ENCODE results near the gene NAV3.
A peak's percentile ranks its signal among the peaks of the same experiment; 100 is the strongest.

Gene NAV3

DNA sequence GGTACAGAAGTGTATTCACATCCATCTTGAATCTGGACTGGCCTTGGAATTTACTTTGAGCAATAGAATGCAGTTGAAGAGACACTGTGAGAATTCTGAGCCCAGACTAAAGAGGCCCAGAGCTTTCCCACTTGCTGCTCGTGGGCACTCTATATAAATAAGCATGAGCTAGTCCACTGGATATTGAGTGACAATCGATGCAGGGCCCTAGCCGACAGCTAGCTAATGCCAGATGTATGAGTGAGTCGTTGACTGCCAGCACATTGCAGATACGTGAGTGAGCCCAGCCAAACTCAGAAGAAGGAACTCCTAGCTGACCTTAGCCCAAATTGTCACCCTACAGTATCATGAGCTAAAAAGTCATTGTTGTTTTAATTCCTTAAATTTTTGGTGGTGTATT, 24.9 kb downstream of the NAV3 start:
- no peak for DNase-seq
- Histone ChIP-seq H4K8ac (ENCODE audit: low read length) (peak overlapping the region; percentile 88), H2AK5ac (ENCODE audit: low read length, severe bottlenecking) (no peak overlapping the region), H3K14ac (ENCODE audit: low read length in 2 of 2) (no peak overlapping the region), H2BK12ac (ENCODE audit: low read length in 2 of 2) (no peak overlapping the region), H3K23ac (ENCODE audit: low read length in 2 of 2) (no peak overlapping the region), H3K27ac (ENCODE audit: low read length, poor library complexity, severe bottlenecking) (no peak overlapping the region), H2BK5ac (ENCODE audit: low read depth, low read length, poor library complexity, severe bottlenecking) (no peak overlapping the region), H2BK15ac (ENCODE audit: low read depth, poor library complexity, severe bottlenecking) (no peak overlapping the region), H3K9ac (ENCODE audit: low read length) (no peak overlapping the region), H3K9me3 (ENCODE audit: control insufficient read depth, low read length) (no peaks in the 10 kb centered on the region), H3K18ac (ENCODE audit: low read depth in 1 of 2, low read length in 2 of 2) (no peak overlapping the region), H3K4me1 (ENCODE audit: control insufficient read depth, insufficient read depth, low read depth, low read length) (peaks cover 3% of the 10 kb centered on the region), H3K4ac (ENCODE audit: low read depth in 1 of 2, low read length in 2 of 2) (peak overlapping the region; percentile 30 to 75), H2AFZ (ENCODE audit: low read depth, low read length) (no peak overlapping the region), H3K4me2 (ENCODE audit: low read length, poor library complexity, severe bottlenecking) (no peak overlapping the region), H3K79me1 (replicated peaks; ENCODE audit: low read length, poor library complexity, severe bottlenecking) (no peaks in the 10 kb centered on the region), H3K4me3 (ENCODE audit: insufficient read depth in 1 of 2, low read depth in 1 of 2, low read length in 2 of 2) (peak overlapping the region in 1 of 2 experiments; percentile 21), H3K36me3 (ENCODE audit: control insufficient read depth in 1 of 2, insufficient read depth in 2 of 2, low read depth in 1 of 2, low read length in 2 of 2) (no peaks in the 10 kb centered on the region), H2BK120ac (ENCODE audit: low read depth, low read length) (no peak overlapping the region), H3K27me3 (ENCODE audit: control insufficient read depth in 1 of 2, insufficient read depth in 1 of 2, low read length in 2 of 2) (no peaks in the 10 kb centered on the region), H4K91ac (ENCODE audit: low read length) (no peak overlapping the region)
- 27% methylated on average over 4 of the region's 5 CpGs for WGBS

GRCh38 chr12:77861317-77861716, 30.6 kb downstream of the NAV3 start:
- H3K27me3 ChIP-seq (ENCODE audit: control insufficient read depth in 1 of 2, insufficient read depth in 1 of 2, low read length in 2 of 2), result no peaks in the 10 kb centered on the region
- no peaks in the 10 kb centered on the region for H3K36me3 ChIP-seq (ENCODE audit: control insufficient read depth in 1 of 2, insufficient read depth in 2 of 2, low read depth in 1 of 2, low read length in 2 of 2)
- H3K18ac ChIP-seq (ENCODE audit: low read depth in 1 of 2, low read length in 2 of 2), result no peak overlapping the region
- no peak overlapping the region for H2AK5ac ChIP-seq (ENCODE audit: low read length, severe bottlenecking)
- no peak overlapping the region for H2BK12ac ChIP-seq (ENCODE audit: low read length in 2 of 2)
- H3K27ac ChIP-seq (ENCODE audit: low read length, poor library complexity, severe bottlenecking), result no peak overlapping the region
- H3K4me3 ChIP-seq (ENCODE audit: insufficient read depth in 1 of 2, low read depth in 1 of 2, low read length in 2 of 2), result no peak overlapping the region
- H3K4ac ChIP-seq (ENCODE audit: low read depth in 1 of 2, low read length in 2 of 2), result no peak overlapping the region
- H2BK15ac ChIP-seq (ENCODE audit: low read depth, poor library complexity, severe bottlenecking), result no peak overlapping the region
- no peak overlapping the region for H3K23ac ChIP-seq (ENCODE audit: low read length in 2 of 2)
- no peak overlapping the region for H3K14ac ChIP-seq (ENCODE audit: low read length in 2 of 2)
- H2BK120ac ChIP-seq (ENCODE audit: low read depth, low read length), result no peak overlapping the region
- no peaks in the 10 kb centered on the region for H3K79me1 ChIP-seq (replicated peaks; ENCODE audit: low read length, poor library complexity, severe bottlenecking)
- no peak for DNase-seq
- H3K9ac ChIP-seq (ENCODE audit: low read length), result no peak overlapping the region
- H3K4me1 ChIP-seq (ENCODE audit: control insufficient read depth, insufficient read depth, low read depth, low read length), result no peaks in the 10 kb centered on the region
- H2BK5ac ChIP-seq (ENCODE audit: low read depth, low read length, poor library complexity, severe bottlenecking), result no peak overlapping the region
- H2AFZ ChIP-seq (ENCODE audit: low read depth, low read length), result no peak overlapping the region
- no peak overlapping the region for H3K4me2 ChIP-seq (ENCODE audit: low read length, poor library complexity, severe bottlenecking)
- no peak overlapping the region for H4K8ac ChIP-seq (ENCODE audit: low read length)
- H3K9me3 ChIP-seq (ENCODE audit: control insufficient read depth, low read length), result no peaks in the 10 kb centered on the region
- H4K91ac ChIP-seq (ENCODE audit: low read length), result no peak overlapping the region

DNA sequence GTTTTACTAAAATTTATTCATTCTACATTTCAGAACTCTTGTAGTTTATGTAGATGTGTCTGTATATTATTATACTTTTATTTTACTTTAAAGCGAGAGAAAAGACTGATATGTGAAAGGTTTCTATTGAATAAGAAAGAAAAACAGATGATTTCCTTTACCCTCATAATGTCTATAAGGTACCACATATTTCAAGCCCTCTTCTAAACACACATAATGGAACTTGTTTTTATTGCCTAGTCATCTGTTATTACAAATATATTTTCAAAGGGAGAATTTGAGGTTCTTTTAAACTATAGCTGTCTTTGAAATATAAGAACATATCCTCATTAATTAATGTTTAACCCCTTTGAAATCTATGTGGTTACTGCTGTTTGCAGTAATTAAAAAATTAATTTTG, 34.5 kb downstream of the NAV3 start:
- Histone ChIP-seq H3K4me1 (ENCODE audit: control insufficient read depth, insufficient read depth, low read depth, low read length) (no peaks in the 10 kb centered on the region), H2AK5ac (ENCODE audit: low read length, severe bottlenecking) (no peak overlapping the region), H3K4me3 (ENCODE audit: insufficient read depth in 1 of 2, low read depth in 1 of 2, low read length in 2 of 2) (no peak overlapping the region), H3K14ac (ENCODE audit: low read length in 2 of 2) (no peak overlapping the region), H3K27ac (ENCODE audit: low read length, poor library complexity, severe bottlenecking) (no peak overlapping the region), H3K9ac (ENCODE audit: low read length) (no peak overlapping the region), H3K4ac (ENCODE audit: low read depth in 1 of 2, low read length in 2 of 2) (no peak overlapping the region), H3K36me3 (ENCODE audit: control insufficient read depth in 1 of 2, insufficient read depth in 2 of 2, low read depth in 1 of 2, low read length in 2 of 2) (no peaks in the 10 kb centered on the region), H3K18ac (ENCODE audit: low read depth in 1 of 2, low read length in 2 of 2) (no peak overlapping the region), H3K9me3 (ENCODE audit: control insufficient read depth, low read length) (no peaks in the 10 kb centered on the region), H3K4me2 (ENCODE audit: low read length, poor library complexity, severe bottlenecking) (no peak overlapping the region), H4K8ac (ENCODE audit: low read length) (no peak overlapping the region), H2BK12ac (ENCODE audit: low read length in 2 of 2) (no peak overlapping the region), H3K23ac (ENCODE audit: low read length in 2 of 2) (no peak overlapping the region), H2BK5ac (ENCODE audit: low read depth, low read length, poor library complexity, severe bottlenecking) (no peak overlapping the region), H4K91ac (ENCODE audit: low read length) (no peak overlapping the region), H2BK15ac (ENCODE audit: low read depth, poor library complexity, severe bottlenecking) (no peak overlapping the region), H3K27me3 (ENCODE audit: control insufficient read depth in 1 of 2, insufficient read depth in 1 of 2, low read length in 2 of 2) (no peaks in the 10 kb centered on the region), H2AFZ (ENCODE audit: low read depth, low read length) (no peak overlapping the region), H3K79me1 (replicated peaks; ENCODE audit: low read length, poor library complexity, severe bottlenecking) (no peaks in the 10 kb centered on the region), H2BK120ac (ENCODE audit: low read depth, low read length) (no peak overlapping the region)
- no CpG with 5 or more reads among the region's 1 CpG for WGBS
- DNase-seq, result no peak

DNA sequence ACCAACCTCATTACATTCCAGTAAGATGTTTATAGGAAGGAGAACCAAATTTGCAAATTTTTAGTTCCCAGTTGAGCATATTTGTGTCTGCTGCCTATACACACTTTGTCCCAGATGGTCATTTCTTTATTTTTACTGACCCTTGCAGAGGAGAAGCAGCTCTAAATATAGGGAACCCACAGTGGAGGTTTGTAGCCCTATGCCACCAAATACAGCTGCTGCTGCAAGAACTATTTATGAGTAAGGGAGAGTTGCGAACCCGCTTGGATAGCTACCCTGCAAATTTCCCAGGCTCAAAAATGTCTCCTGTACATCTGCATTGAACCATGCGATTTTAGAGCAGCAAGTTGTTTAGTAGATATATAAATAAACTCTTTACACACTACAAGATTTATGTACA, 48.2 kb downstream of the NAV3 start:
- Histone ChIP-seq H3K79me1 (replicated peaks; ENCODE audit: low read length, poor library complexity, severe bottlenecking) (no peaks in the 10 kb centered on the region), H4K8ac (ENCODE audit: low read length) (no peak overlapping the region), H2BK12ac (ENCODE audit: low read length in 2 of 2) (no peak overlapping the region), H3K4me1 (ENCODE audit: control insufficient read depth, insufficient read depth, low read depth, low read length) (no peaks in the 10 kb centered on the region), H3K14ac (ENCODE audit: low read length in 2 of 2) (no peak overlapping the region), H3K4me3 (ENCODE audit: insufficient read depth in 1 of 2, low read depth in 1 of 2, low read length in 2 of 2) (no peak overlapping the region), H2BK5ac (ENCODE audit: low read depth, low read length, poor library complexity, severe bottlenecking) (no peak overlapping the region), H2AK5ac (ENCODE audit: low read length, severe bottlenecking) (no peak overlapping the region), H3K23ac (ENCODE audit: low read length in 2 of 2) (no peak overlapping the region), H4K91ac (ENCODE audit: low read length) (no peak overlapping the region), H2AFZ (ENCODE audit: low read depth, low read length) (no peak overlapping the region), H3K18ac (ENCODE audit: low read depth in 1 of 2, low read length in 2 of 2) (no peak overlapping the region), H3K4me2 (ENCODE audit: low read length, poor library complexity, severe bottlenecking) (no peak overlapping the region), H3K9ac (ENCODE audit: low read length) (no peak overlapping the region), H3K36me3 (ENCODE audit: control insufficient read depth in 1 of 2, insufficient read depth in 2 of 2, low read depth in 1 of 2, low read length in 2 of 2) (no peaks in the 10 kb centered on the region), H2BK15ac (ENCODE audit: low read depth, poor library complexity, severe bottlenecking) (no peak overlapping the region), H2BK120ac (ENCODE audit: low read depth, low read length) (peak overlapping the region; percentile 34), H3K9me3 (ENCODE audit: control insufficient read depth, low read length) (no peaks in the 10 kb centered on the region), H3K27ac (ENCODE audit: low read length, poor library complexity, severe bottlenecking) (no peak overlapping the region), H3K27me3 (ENCODE audit: control insufficient read depth in 1 of 2, insufficient read depth in 1 of 2, low read length in 2 of 2) (no peaks in the 10 kb centered on the region), H3K4ac (ENCODE audit: low read depth in 1 of 2, low read length in 2 of 2) (no peak overlapping the region)
- 93% methylated on average over 2 of the region's 3 CpGs for WGBS
- no peak for DNase-seq

All from mesenchymal stem cell (in vitro differentiated cells and primary cell).